ENCODE data around the gene OR6C6.

- no peak for TF ChIP-seq CTCF (IDR thresholded peaks at IDR 0.05)
- TF ChIP-seq POLR2A (IDR thresholded peaks at IDR 0.05) = no peak
Measured at GRCh38 chr12:55246159-55246558, 50.2 kb downstream of the OR6C6 start.

Measured in heart left ventricle (tissue), 13 donors.